Hepatocyte (in vitro differentiated cells): Measurements from ENCODE around the gene MRPL55. TPM values are rescaled to one million over a fixed set of nuclear protein-coding genes. Genes with fewer than 3 reads are reported as not detected.
A peak's percentile ranks its signal among the peaks of the same experiment; 100 is the strongest.

ENCODE experiments used
- DNase-seq: peaks from one replicate; pipeline ENCODE4 v3.0.0-alpha.2; 2016; ENCODE audit warnings: low spot score
- H2AFZ ChIP-seq: fragments of 200-600 bp; sonication (generic); 2 replicates; pipeline ENCODE4 v1.6.0; 2016; ENCODE audit warnings: antibody characterized with exemption, mild to moderate bottlenecking
- H3K27ac ChIP-seq: fragments of 200-600 bp; sonication (generic); 2 replicates; pipeline ENCODE4 v1.5.1; 2016; ENCODE audit warnings: mild to moderate bottlenecking
- H3K27me3 ChIP-seq: fragments of 200-600 bp; sonication (generic); 2 replicates; pipeline ENCODE4 v1.6.1; 2016
- H3K36me3 ChIP-seq: fragments of 200-600 bp; sonication (generic); replicated peaks from 2 replicates; pipeline ENCODE4 v1.5.1; 2016; ENCODE audit warnings: low read depth; ENCODE audit not compliant: insufficient read depth
- H3K4me1 ChIP-seq: fragments of 200-600 bp; sonication (generic); 2 replicates; pipeline ENCODE4 v1.5.1; 2016; ENCODE audit warnings: mild to moderate bottlenecking, moderate library complexity; ENCODE audit not compliant: insufficient read depth
- H3K4me2 ChIP-seq: fragments of 200-600 bp; sonication (generic); 2 replicates; pipeline ENCODE4 v1.6.0; 2016
- H3K4me3 ChIP-seq: fragments of 200-600 bp; sonication (generic); 2 replicates; pipeline ENCODE4 v1.5.1; 2016; ENCODE audit warnings: mild to moderate bottlenecking
- H3K79me2 ChIP-seq: fragments of 200-600 bp; sonication (generic); 2 replicates; pipeline ENCODE4 v1.6.0; 2017; ENCODE audit warnings: mild to moderate bottlenecking
- H3K9me2 ChIP-seq: fragments of 200-600 bp; sonication (generic); replicated peaks from 2 replicates; pipeline ENCODE4 v1.6.0; 2017; ENCODE audit warnings: mild to moderate bottlenecking; ENCODE audit not compliant: insufficient read depth
- H3K9me3 ChIP-seq: fragments of 200-600 bp; sonication (generic); 2 replicates; pipeline ENCODE4 v1.5.1; 2016; ENCODE audit warnings: low read depth, mild to moderate bottlenecking
- H4K20me1 ChIP-seq: fragments of 200-600 bp; sonication (generic); 2 replicates; pipeline ENCODE4 v1.6.0; 2016; ENCODE audit warnings: mild to moderate bottlenecking; ENCODE audit not compliant: insufficient read depth, poor library complexity, severe bottlenecking
- EZH2 ChIP-seq: fragments of 200-600 bp; sonication (generic); IDR thresholded peaks from 2 replicates; pipeline ENCODE4 v1.6.1; 2016; ENCODE audit warnings: antibody characterized with exemption, mild to moderate bottlenecking, borderline replicate concordance
- EZH2phosphoT487 ChIP-seq: fragments of 200-600 bp; sonication (generic); IDR thresholded peaks from one replicate; pipeline ENCODE4 v1.6.1; 2018; ENCODE audit warnings: antibody characterized with exemption, mild to moderate bottlenecking, low read depth, moderate library complexity; ENCODE audit not compliant: unreplicated experiment, severe bottlenecking
- WGBS: methylation state at CpG from one replicate; pipeline ENCODE4 v1.1.6; 2016; ENCODE audit warnings: low lambda C conversion rate; ENCODE audit errors: missing lambda C conversion rate; 5-methylcytosine and 5-hydroxymethylcytosine counted together
- polyA plus RNA-seq: library from polyadenylated mRNA; unstranded; fragments of >200 nt; fragmentation: Nextera tagmentation; extraction: Ambion mirVana; gene quantifications from 2 replicates; pipeline ENCODE4 v1.2.1, GENCODE V29; 2016
- total RNA-seq: library from RNA; depleted of rRNA; stranded (reverse); fragments of >200 nt; gene quantifications from 2 replicates; pipeline ENCODE4 v1.2.3, GENCODE V29; 2014
- TF ChIP-seq, protein P1 (sequence below): fragments of 200-600 bp; sonication (generic); IDR thresholded peaks from 2 replicates; pipeline ENCODE4 v1.5.1; 2016; ENCODE audit warnings: antibody characterized with exemption, mild to moderate bottlenecking; ENCODE audit not compliant: poor library complexity

MRPL55 gene
- total and polyA plus RNA-seq, 2 experiments from 2014 or later: 64.8 to 130 TPM

DNA sequence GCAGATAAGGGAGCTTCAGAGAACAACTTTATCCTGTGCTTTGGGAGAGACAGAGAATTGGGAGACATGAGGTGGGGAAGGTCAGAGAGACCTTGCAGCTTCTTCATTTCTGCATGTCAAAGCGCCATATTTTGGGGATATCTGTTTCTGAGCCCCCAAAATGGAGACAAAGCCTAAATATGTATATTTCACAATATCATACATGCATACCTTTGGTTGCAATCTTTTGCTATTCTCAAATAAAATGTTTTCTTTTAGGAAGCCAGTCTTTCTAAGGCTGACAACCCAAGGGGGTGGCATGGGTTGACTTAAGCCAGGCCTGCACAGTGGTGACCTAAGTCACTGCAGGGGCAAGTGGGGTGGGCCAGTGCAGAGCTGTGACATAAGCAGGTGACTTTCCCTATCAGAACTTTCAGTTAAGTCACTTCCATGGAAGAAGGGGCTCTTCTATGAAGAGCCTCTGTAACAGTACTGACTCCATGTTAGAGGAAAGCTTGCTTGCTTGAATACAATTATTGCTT lies 13.9 kb upstream of the MRPL55 start:
- Histone ChIP-seq H4K20me1 (no peaks in the 10 kb centered on the region), H3K27ac (peak overlapping the region; percentile 52), H2AFZ (no peak overlapping the region), H3K9me3 (no peaks in the 10 kb centered on the region), H3K4me1 (peaks cover 6% of the 10 kb centered on the region), H3K27me3 (no peaks in the 10 kb centered on the region), H3K4me2 (no peak overlapping the region), H3K4me3 (no peak overlapping the region), H3K79me2 (no peaks in the 10 kb centered on the region), H3K36me3 (no peaks in the 10 kb centered on the region), H3K9me2 (no peaks in the 10 kb centered on the region)
- no peak for DNase-seq
- TF ChIP-seq EZH2: no peak
- TF ChIP-seq, protein P1, sequence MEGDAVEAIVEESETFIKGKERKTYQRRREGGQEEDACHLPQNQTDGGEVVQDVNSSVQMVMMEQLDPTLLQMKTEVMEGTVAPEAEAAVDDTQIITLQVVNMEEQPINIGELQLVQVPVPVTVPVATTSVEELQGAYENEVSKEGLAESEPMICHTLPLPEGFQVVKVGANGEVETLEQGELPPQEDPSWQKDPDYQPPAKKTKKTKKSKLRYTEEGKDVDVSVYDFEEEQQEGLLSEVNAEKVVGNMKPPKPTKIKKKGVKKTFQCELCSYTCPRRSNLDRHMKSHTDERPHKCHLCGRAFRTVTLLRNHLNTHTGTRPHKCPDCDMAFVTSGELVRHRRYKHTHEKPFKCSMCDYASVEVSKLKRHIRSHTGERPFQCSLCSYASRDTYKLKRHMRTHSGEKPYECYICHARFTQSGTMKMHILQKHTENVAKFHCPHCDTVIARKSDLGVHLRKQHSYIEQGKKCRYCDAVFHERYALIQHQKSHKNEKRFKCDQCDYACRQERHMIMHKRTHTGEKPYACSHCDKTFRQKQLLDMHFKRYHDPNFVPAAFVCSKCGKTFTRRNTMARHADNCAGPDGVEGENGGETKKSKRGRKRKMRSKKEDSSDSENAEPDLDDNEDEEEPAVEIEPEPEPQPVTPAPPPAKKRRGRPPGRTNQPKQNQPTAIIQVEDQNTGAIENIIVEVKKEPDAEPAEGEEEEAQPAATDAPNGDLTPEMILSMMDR: no peak
- no peak for TF ChIP-seq EZH2phosphoT487
- 38% methylated on average over 1 of the region's 1 CpG for WGBS

DNA sequence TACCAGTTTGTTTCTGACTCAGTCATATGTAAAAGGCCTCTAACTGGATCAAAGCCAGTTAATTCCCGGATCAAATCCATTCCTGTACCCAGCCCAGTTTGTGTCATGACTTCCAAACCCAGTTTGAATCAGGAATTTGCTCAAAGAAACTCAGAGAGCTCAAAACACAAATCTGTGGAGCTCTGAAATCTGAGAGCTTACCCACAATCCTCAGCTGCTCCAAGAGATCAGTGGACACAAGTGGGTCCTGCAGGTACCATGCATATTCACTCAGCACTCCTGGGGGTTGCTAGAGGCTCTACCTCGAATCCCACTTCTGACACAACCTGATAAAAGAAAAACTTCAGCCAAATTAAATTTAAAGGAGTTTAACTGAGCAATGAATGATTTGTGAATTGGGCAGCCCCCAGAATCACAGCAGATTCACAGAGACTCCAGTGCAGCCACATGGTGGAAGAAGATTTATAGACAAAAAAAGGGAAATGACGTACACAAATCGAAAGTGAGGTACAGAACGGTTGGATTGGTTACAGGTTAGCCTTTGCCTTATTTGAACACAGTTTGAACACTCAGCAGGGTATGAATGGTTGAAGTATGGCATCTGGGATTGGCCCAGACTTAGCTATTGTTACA lies 11.9 kb upstream of the MRPL55 start:
- H2AFZ ChIP-seq: no peak overlapping the region
- no peak overlapping the region for H3K4me3 ChIP-seq
- no peaks in the 10 kb centered on the region for H4K20me1 ChIP-seq
- WGBS: 77% methylated on average over 5 of the region's 5 CpGs
- H3K9me3 ChIP-seq: no peaks in the 10 kb centered on the region
- H3K9me2 ChIP-seq: no peaks in the 10 kb centered on the region
- no peaks in the 10 kb centered on the region for H3K36me3 ChIP-seq
- H3K4me2 ChIP-seq: no peak overlapping the region
- no peak overlapping the region for H3K27ac ChIP-seq
- no peaks in the 10 kb centered on the region for H3K27me3 ChIP-seq
- H3K4me1 ChIP-seq: peaks cover 6% of the 10 kb centered on the region
- no peaks in the 10 kb centered on the region for H3K79me2 ChIP-seq
- no peak for TF ChIP-seq EZH2phosphoT487
- no peak for TF ChIP-seq EZH2
- TF ChIP-seq, protein P1: no peak
- no peak for DNase-seq

DNA sequence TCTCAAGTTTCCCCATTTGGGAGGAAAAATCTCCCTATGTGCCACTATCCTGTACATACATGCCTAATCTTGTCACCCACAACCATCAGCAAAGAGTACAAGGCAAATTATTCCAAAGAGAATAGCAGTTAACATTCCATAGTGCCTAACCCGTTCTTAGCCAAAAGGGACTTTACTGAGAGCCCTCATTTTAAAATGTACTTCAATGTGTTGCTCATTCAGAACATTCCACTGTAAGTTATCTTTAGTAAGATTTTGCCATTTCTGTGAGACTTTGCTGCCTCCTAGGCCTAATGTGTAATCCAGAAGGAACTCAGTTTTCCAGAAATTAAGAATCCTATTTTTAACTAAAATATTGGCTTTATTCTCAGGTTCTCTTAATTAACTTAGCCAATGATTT lies 11.3 kb upstream of the MRPL55 start:
- Histone ChIP-seq H3K4me1 (peaks cover 6% of the 10 kb centered on the region), H3K9me2 (no peaks in the 10 kb centered on the region), H3K36me3 (no peaks in the 10 kb centered on the region), H3K9me3 (no peaks in the 10 kb centered on the region), H3K27ac (no peak overlapping the region), H3K4me3 (no peak overlapping the region), H3K27me3 (no peaks in the 10 kb centered on the region), H2AFZ (no peak overlapping the region), H3K4me2 (no peak overlapping the region), H4K20me1 (no peaks in the 10 kb centered on the region), H3K79me2 (no peaks in the 10 kb centered on the region)
- TF ChIP-seq, protein P1: no peak
- TF ChIP-seq EZH2 (no peak), EZH2phosphoT487 (no peak)
- DNase-seq: no peak
- 88% methylated on average over 1 of the region's 1 CpG for WGBS
